ENCODE measurements around the gene SERINC2. TPM values are rescaled to one million over a fixed set of nuclear protein-coding genes. Genes with fewer than 3 reads are reported as not detected.

The SERINC2 gene
- total RNA-seq, 1 experiment from 2014 or later, result 26.0 TPM

- Mint-ChIP-seq H3K9me3 (no peaks in the 10 kb centered on the region), H3K36me3 (peaks cover 5% of the 10 kb centered on the region), H3K27ac (no peak overlapping the region), H3K27me3 (ENCODE audit: low read depth) (no peaks in the 10 kb centered on the region), H3K4me3 (no peak overlapping the region), H3K4me1 (peaks cover 12% of the 10 kb centered on the region; the same call in 1 of the 2 replicates)
- DNase-seq (ENCODE audit: low spot score) (no peak), ATAC-seq (no peak)
- ChIA-PET POLR2A (no interaction called here), CTCF (interaction anchor here (0.7 to 1.7 kb wide), 4 partner anchors 11 to 241 kb away, joined by 3 to 6 read pairs (median 3); partner anchors contain the start of gene SERINC2)
- TF ChIP-seq ATF2 (CRISPR knock-in tag; IDR thresholded peaks at IDR 0.05; ENCODE audit: borderline replicate concordance, low read depth), result no peak
- no peak for TF ChIP-seq ZNF423 (CRISPR knock-in tag; IDR thresholded peaks at IDR 0.05)
- TF ChIP-seq, protein P1, sequence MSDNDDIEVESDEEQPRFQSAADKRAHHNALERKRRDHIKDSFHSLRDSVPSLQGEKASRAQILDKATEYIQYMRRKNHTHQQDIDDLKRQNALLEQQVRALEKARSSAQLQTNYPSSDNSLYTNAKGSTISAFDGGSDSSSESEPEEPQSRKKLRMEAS (CRISPR knock-in tag; IDR thresholded peaks at IDR 0.05), result no peak
- no peak for TF ChIP-seq NFYB (CRISPR knock-in tag; conservative IDR thresholded peaks at IDR 0.05; ENCODE audit: low read depth)
- TF ChIP-seq CREM (CRISPR knock-in tag; IDR thresholded peaks at IDR 0.05), result no peak
- TF ChIP-seq ZNF396 (CRISPR knock-in tag; IDR thresholded peaks at IDR 0.05; ENCODE audit: borderline replicate concordance), result no peak
Measured at GRCh38 chr1:31424568-31424967, 11.6 kb downstream of the SERINC2 start.

DNA sequence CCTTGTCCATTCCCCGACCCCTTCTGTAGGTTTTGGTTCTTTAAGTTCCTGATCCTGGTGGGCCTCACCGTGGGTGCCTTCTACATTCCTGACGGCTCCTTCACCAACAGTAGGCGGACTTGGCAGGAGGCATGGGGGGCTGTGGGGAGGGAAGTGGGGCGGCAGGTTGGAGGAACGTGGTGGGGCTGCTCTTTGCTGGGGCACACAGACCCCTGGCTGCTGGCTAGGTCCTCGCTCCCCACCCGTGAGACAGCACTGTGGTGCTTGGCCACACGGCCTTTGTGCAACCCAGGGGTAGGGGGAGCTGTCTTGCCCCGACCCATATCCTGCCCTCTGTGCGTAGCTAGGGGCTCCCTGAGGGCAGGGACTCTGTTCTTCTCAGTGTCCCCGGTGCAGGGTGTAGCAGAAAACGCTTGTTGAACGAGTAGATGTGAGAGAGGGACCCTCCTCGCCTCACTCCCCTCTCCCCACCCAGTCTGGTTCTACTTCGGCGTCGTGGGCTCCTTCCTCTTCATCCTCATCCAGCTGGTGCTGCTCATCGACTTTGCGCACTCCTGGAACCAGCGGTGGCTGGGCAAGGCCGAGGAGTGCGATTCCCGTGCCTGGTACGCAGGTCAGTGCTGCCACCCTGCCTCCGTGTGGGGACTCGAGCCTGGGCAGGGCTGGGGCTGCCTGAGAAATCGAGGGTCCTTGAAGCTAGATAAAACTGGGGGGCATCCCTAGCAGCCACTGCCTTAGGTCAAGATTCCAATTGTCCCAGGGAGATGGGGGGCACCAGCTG, 12.5 kb downstream of the SERINC2 start:
- Mint-ChIP-seq H3K4me1 (peaks cover 11% of the 10 kb centered on the region; the same call in 1 of the 2 replicates), H3K4me3 (no peak overlapping the region), H3K36me3 (peaks cover 5% of the 10 kb centered on the region), H3K27ac (no peak overlapping the region), H3K27me3 (ENCODE audit: low read depth) (no peaks in the 10 kb centered on the region), H3K9me3 (no peaks in the 10 kb centered on the region)
- CTCF ChIA-PET, result interaction anchor here (1.3 to 2.7 kb wide), 3 partner anchors 31 to 242 kb away, joined by 3 to 8 read pairs (median 6); no protein-coding TSS in a partner anchor
- TF ChIP-seq, protein P2, sequence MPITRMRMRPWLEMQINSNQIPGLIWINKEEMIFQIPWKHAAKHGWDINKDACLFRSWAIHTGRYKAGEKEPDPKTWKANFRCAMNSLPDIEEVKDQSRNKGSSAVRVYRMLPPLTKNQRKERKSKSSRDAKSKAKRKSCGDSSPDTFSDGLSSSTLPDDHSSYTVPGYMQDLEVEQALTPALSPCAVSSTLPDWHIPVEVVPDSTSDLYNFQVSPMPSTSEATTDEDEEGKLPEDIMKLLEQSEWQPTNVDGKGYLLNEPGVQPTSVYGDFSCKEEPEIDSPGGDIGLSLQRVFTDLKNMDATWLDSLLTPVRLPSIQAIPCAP (CRISPR knock-in tag; IDR thresholded peaks at IDR 0.05), result no peak
- TF ChIP-seq ZNF219 (CRISPR knock-in tag; IDR thresholded peaks at IDR 0.05; ENCODE audit: borderline replicate concordance), result no peak
- TF ChIP-seq, protein P3, sequence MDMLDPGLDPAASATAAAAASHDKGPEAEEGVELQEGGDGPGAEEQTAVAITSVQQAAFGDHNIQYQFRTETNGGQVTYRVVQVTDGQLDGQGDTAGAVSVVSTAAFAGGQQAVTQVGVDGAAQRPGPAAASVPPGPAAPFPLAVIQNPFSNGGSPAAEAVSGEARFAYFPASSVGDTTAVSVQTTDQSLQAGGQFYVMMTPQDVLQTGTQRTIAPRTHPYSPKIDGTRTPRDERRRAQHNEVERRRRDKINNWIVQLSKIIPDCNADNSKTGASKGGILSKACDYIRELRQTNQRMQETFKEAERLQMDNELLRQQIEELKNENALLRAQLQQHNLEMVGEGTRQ (CRISPR knock-in tag; IDR thresholded peaks at IDR 0.05), result no peak
- no peak for TF ChIP-seq ATF2 (CRISPR knock-in tag; IDR thresholded peaks at IDR 0.05; ENCODE audit: borderline replicate concordance, low read depth)
- no peak for TF ChIP-seq USF1 (CRISPR knock-in tag; IDR thresholded peaks at IDR 0.05)
- TF ChIP-seq EMX1 (CRISPR knock-in tag; IDR thresholded peaks at IDR 0.05), result no peak
- TF ChIP-seq MLX (CRISPR knock-in tag; IDR thresholded peaks at IDR 0.05), result no peak
- no peak for TF ChIP-seq GRHL2 (CRISPR knock-in tag; IDR thresholded peaks at IDR 0.05; ENCODE audit: insufficient replicate concordance, severe bottlenecking)
- TF ChIP-seq ZNF232 (CRISPR knock-in tag; IDR thresholded peaks at IDR 0.05), result no peak
- no peak for TF ChIP-seq RELA (CRISPR knock-in tag; IDR thresholded peaks at IDR 0.05; ENCODE audit: borderline replicate concordance)
- TF ChIP-seq ZNF416 (CRISPR knock-in tag; IDR thresholded peaks at IDR 0.05), result no peak
- TF ChIP-seq, protein P4, sequence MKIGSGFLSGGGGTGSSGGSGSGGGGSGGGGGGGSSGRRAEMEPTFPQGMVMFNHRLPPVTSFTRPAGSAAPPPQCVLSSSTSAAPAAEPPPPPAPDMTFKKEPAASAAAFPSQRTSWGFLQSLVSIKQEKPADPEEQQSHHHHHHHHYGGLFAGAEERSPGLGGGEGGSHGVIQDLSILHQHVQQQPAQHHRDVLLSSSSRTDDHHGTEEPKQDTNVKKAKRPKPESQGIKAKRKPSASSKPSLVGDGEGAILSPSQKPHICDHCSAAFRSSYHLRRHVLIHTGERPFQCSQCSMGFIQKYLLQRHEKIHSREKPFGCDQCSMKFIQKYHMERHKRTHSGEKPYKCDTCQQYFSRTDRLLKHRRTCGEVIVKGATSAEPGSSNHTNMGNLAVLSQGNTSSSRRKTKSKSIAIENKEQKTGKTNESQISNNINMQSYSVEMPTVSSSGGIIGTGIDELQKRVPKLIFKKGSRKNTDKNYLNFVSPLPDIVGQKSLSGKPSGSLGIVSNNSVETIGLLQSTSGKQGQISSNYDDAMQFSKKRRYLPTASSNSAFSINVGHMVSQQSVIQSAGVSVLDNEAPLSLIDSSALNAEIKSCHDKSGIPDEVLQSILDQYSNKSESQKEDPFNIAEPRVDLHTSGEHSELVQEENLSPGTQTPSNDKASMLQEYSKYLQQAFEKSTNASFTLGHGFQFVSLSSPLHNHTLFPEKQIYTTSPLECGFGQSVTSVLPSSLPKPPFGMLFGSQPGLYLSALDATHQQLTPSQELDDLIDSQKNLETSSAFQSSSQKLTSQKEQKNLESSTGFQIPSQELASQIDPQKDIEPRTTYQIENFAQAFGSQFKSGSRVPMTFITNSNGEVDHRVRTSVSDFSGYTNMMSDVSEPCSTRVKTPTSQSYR (CRISPR knock-in tag; IDR thresholded peaks at IDR 0.05), result no peak
- no peak for TF ChIP-seq SP1 (CRISPR knock-in tag; conservative IDR thresholded peaks at IDR 0.05)
- TF ChIP-seq CREB1 (CRISPR knock-in tag; IDR thresholded peaks at IDR 0.05), result no peak
- no peak for TF ChIP-seq FOXJ3 (CRISPR knock-in tag; IDR thresholded peaks at IDR 0.05; ENCODE audit: borderline replicate concordance)
- TF ChIP-seq CDX4 (CRISPR knock-in tag; IDR thresholded peaks at IDR 0.05; ENCODE audit: borderline replicate concordance), result no peak
- TF ChIP-seq ZNF671 (CRISPR knock-in tag; IDR thresholded peaks at IDR 0.05), result no peak
- no peak for TF ChIP-seq ZMAT4 (CRISPR knock-in tag; IDR thresholded peaks at IDR 0.05)
- POLR2A ChIA-PET, result no interaction called here
- DNase-seq (ENCODE audit: low spot score), result no peak
- ATAC-seq, result no peak
